HG03064 (cell line): ENCODE measurements around the gene FOXO6.

Source experiments
- ATAC-seq: cut with Tn5 transposase; IDR thresholded peaks from one replicate; pipeline ENCODE4 v1.9.1; 2021; ENCODE audit warnings: low read depth; ENCODE audit not compliant: unreplicated experiment

The FOXO6 gene

GRCh38 chr1:41419584-41420295, 58.5 kb downstream of the FOXO6 start:
- ATAC-seq: no peak

DNA sequence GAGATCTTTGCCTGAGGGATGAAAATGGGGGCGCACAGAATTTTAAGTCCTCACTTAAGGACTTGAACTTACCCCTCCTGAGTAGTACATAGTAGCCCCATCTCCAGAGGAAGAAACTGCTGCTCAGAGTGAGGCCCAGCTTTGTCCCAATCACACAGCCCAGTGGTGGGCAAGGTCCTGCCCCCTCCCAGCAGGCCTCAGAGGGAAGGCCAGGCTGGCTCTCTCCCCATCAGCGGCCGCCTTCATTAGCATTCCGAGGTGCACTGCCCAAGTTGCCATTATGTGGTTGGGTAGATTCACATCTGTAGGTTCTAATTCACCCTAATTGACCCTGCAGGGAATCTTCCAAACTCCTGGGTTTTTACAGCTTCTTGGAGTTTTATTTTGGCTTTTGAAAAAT, 59.1 kb downstream of the FOXO6 start:
- no peak for ATAC-seq

DNA sequence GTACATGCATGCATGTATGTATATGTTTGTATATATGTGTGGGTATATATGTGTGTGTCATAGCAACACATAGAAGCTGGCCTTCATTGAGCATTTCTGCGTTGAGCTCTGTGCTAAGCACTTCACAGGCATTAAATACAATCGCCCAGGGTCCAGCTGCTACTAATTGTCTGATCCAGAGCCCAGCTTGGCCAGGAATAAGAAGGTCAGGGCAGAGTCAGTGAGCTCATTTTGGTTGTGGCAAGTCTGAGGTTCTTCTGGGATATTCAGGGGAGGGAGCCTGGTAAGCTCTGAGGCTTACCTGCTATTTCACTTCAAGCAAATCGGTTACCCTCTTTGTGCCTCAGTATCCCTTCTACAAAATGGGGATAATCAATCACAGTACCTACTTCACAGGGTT, 59.6 kb downstream of the FOXO6 start:
- no peak for ATAC-seq

- no peak for ATAC-seq
These were observed 61.1 kb downstream of the FOXO6 start for GRCh38 chr1:41422306-41422705.

- no peak for ATAC-seq
These were observed 62.4 kb downstream of the FOXO6 start for GRCh38 chr1:41423511-41424191.

GRCh38 chr1:41424581-41425118, 63.4 kb downstream of the FOXO6 start:
- ATAC-seq: no peak

DNA sequence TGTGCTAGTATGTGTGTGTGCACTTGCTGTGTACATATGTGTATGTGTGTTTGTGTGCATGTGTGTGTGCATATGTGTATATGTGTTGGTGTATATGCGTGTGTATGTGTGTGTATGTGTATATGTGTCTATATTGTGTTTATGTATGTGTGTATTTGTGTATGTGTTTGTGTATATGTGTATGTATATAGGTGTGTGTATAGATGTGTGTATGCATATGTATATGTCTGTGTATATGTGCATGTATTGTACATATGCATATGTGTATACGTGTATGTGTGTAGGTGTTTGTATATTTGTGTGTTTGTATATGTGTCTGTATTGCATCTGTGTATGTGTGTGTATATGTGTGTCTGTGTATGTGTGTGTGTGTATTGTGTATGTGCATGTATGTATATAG, 64.1 kb downstream of the FOXO6 start:
- no peak for ATAC-seq

- ATAC-seq: no peak
These were observed 65.1 kb downstream of the FOXO6 start for GRCh38 chr1:41426201-41426890.

DNA sequence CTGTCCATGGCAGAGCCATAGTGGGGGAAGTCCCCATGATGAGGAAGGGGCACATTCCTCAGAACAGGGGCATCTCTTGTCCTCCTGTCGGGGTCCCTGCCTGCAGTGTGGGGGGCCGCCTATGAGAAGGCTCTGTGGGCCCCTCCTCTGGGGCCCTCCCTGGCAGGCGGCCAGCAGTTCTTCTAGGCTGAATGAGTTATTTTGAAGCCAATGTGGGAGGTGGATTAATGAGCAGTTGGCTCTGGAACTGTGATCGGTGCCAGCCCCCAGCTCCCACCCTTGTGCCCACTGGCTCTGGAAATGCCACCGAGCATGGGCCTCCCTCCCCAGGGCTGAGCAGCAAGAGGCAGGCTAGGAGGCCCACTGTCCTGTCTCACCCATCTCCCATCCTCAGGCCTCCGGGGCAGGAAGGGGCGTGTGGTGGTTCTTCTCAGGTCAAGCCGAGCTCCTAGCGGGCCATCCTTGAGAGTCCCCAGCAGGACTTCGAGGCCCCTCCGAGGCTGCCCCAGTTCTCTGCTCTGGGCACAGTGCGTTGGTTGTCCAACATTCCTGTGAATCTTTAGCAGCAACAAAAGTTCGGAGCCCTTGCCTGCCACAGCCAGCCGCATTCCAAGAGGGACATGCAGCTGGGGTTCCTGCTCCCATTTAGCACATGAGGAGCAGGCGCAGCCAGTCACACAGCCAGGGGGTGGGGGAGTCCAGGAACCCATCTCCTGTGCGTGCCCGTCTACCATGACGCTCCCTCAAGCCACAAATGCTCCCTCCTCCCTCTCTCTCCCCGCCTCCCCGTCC, 66.1 kb downstream of the FOXO6 start:
- no peak for ATAC-seq

DNA sequence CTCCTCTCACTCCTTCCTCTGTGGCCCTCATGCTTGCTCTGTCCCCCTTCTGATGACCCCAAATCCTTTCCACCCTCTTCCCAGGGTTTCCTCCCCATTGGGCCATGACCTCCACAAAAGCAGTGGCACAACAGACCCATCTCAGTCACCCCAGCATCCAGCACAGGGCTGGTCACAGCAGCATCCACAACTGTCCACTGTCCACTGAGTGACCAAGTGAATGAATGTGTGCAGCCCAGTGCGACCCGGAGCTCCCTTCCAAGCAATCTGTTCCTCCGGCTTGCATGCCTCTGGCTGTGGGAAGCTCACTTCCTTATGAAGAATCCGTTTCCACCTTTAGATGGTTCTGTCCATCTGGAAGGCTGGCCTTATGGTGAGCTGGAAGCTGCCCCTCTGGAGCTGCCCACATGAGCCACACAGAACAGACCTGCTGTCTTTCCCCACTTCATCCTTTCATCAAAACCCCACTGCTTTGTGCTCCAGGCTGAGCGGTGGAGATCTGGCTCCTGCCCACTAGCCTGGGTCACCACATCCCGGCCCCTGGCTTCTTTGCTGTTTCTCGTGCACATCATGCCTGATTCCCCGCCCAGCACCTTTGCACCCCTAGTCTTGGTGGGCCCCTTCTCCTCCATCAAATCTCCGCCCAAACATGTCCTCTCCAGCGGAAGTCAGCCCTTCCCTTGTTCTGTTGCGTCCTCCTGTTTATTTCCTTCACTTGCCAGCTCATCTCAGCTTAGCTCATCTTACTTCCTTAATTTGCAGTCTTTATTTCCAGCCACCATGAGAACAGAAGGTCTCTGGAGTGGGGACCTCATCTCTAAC, 66.9 kb downstream of the FOXO6 start:
- no peak for ATAC-seq

- no peak for ATAC-seq
These were observed 67.8 kb downstream of the FOXO6 start for GRCh38 chr1:41428738-41429640.

DNA sequence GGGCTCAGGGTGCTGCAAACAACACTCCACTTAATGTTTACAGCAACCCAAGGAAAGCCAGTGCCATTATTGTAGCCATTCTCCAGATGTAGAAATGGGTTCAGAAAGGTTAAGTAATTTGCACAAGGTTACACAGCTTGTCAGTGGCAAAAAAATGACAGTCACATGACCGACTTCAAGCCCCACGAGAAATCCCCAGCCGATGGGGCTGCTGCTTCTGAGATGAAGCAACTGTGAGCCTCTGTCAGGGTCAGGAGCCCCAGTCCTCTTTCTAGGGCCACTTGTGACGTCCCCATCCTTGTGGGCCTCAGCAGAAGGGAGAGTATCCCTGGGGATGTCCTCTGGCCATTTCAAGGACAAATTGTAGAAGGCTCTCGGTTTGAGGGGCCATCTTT, 68.4 kb downstream of the FOXO6 start:
- ATAC-seq: no peak

DNA sequence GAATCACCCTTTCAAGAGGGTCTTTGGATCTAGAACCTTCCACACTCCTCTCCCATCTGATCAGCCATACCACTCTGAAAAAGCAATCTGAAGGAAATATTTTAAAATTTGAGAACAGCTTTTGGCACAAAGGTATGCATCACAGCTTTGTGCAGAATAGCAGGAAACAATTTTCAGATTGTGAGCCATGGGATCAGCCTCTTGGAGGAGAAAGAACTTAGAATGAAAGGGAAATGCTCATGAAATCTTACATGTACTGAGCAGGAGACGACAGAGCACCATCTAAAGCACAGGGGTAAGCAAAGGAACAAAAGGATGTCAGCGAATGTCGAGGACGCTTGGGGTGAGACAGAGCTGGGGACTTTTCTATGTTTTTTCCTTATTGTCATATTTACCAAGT, 68.8 kb downstream of the FOXO6 start:
- ATAC-seq: no peak

DNA sequence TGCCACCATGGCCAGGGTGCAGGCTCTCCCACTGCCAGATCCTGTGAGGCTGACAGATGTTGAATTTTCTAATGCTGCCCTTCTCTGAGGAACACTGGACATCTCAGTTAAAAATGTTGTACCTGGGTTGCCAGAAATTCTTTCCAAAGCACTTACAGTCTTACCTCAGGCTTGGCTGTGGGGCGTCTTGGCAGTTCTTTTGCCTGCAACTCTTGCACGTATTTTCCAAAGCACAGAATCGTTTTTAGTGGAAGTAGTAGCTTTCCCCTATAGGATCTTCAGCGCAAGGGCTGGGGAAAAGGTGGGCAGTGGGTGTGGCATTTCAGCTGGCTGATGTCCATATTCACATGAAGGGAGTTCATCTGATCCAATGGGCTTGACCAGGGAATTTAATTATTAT, 69.3 kb downstream of the FOXO6 start:
- no peak for ATAC-seq

GRCh38 chr1:41431490-41432350, 70.5 kb downstream of the FOXO6 start:
- ATAC-seq: no peak
